GM18861 (cell line): ENCODE measurements around the gene GBF1.

ENCODE experiments used
- ATAC-seq: cut with Tn5 transposase; IDR thresholded peaks from one replicate; pipeline ENCODE4 v1.9.1; 2021; ENCODE audit not compliant: unreplicated experiment

The GBF1 gene

GRCh38 chr10:102406815-102407214 lies 161.5 kb downstream of the GBF1 start:
- ATAC-seq = no peak

GRCh38 chr10:102407425-102408130 lies 162.2 kb downstream of the GBF1 start:
- no peak for ATAC-seq

- ATAC-seq = no peak
Observed at GRCh38 chr10:102408131-102408727, 162.9 kb downstream of the GBF1 start.

GRCh38 chr10:102408728-102409603 lies 163.6 kb downstream of the GBF1 start:
- no peak for ATAC-seq

GRCh38 chr10:102409604-102410428 lies 164.5 kb downstream of the GBF1 start:
- ATAC-seq = no peak

- ATAC-seq = no peak
Observed at GRCh38 chr10:102410429-102411073, 165.2 kb downstream of the GBF1 start.

- no peak for ATAC-seq
Observed at GRCh38 chr10:102411341-102412255, 166.3 kb downstream of the GBF1 start.

GRCh38 chr10:102412293-102412692 lies 167.0 kb downstream of the GBF1 start:
- ATAC-seq = no peak

GRCh38 chr10:102413053-102413705 lies 167.8 kb downstream of the GBF1 start:
- ATAC-seq = no peak

- ATAC-seq = no peak
Observed at GRCh38 chr10:102413806-102414561, 168.7 kb downstream of the GBF1 start.

GRCh38 chr10:102414749-102415148 lies 169.4 kb downstream of the GBF1 start:
- ATAC-seq = no peak

GRCh38 chr10:102416283-102416682 lies 171.0 kb downstream of the GBF1 start:
- no peak for ATAC-seq

- no peak for ATAC-seq
Observed at GRCh38 chr10:102416695-102417094, 171.4 kb downstream of the GBF1 start.

GRCh38 chr10:102418622-102419268 lies 173.4 kb downstream of the GBF1 start, which contains the start of gene PSD:
PSD (minus strand) TSS chr10:102418785; CDS start chr10:102417038, 1,747 bp downstream.
- ATAC-seq = no peak

GRCh38 chr10:102419269-102420180 lies 174.2 kb downstream of the GBF1 start:
- ATAC-seq = no peak

- ATAC-seq = no peak
Observed at GRCh38 chr10:102420181-102420713, 174.9 kb downstream of the GBF1 start.
